Measurements from ENCODE around the gene LPIN3.
"Not testable (repeated sequence)": the region's sequence is repeated elsewhere in the genome, so short reads cannot be mapped to it uniquely, and the experiment has no call there.

The LPIN3 gene

GRCh38 chr20:41308290-41308711 lies 32.3 kb upstream of the LPIN3 start:
- Histone ChIP-seq H3K9ac (ENCODE audit: low read length in 2 of 2) (no peak overlapping the region), H3K27me3 (ENCODE audit: control insufficient read depth in 1 of 2, insufficient read depth in 2 of 2, low read length in 2 of 2) (no peaks in the 10 kb centered on the region), H3K36me3 (ENCODE audit: control insufficient read depth in 2 of 2, insufficient read depth in 2 of 2, low read length in 2 of 2) (no peaks in the 10 kb centered on the region), H3K27ac (ENCODE audit: low read length) (peak overlapping the region; percentile 18), H3K4me3 (ENCODE audit: low read length in 2 of 2) (no peak overlapping the region), H3K9me3 (ENCODE audit: control insufficient read depth in 2 of 2, low read length in 2 of 2) (no peaks in the 10 kb centered on the region), H3K4me1 (ENCODE audit: control insufficient read depth, insufficient read depth, low read length) (peaks cover 28% of the 10 kb centered on the region)

GRCh38 chr20:41308726-41309413 lies 31.8 kb upstream of the LPIN3 start:
- Histone ChIP-seq H3K27ac (ENCODE audit: low read length) (no peak overlapping the region), H3K4me3 (ENCODE audit: low read length in 2 of 2) (no peak overlapping the region), H3K4me1 (ENCODE audit: control insufficient read depth, insufficient read depth, low read length) (peaks cover 26% of the 10 kb centered on the region), H3K9me3 (ENCODE audit: control insufficient read depth in 2 of 2, low read length in 2 of 2) (no peaks in the 10 kb centered on the region), H3K9ac (ENCODE audit: low read length in 2 of 2) (no peak overlapping the region), H3K36me3 (ENCODE audit: control insufficient read depth in 2 of 2, insufficient read depth in 2 of 2, low read length in 2 of 2) (no peaks in the 10 kb centered on the region), H3K27me3 (ENCODE audit: control insufficient read depth in 1 of 2, insufficient read depth in 2 of 2, low read length in 2 of 2) (no peaks in the 10 kb centered on the region)

GRCh38 chr20:41309817-41310216 lies 30.8 kb upstream of the LPIN3 start:
- Histone ChIP-seq H3K27me3 (ENCODE audit: control insufficient read depth in 1 of 2, insufficient read depth in 2 of 2, low read length in 2 of 2) (no peaks in the 10 kb centered on the region), H3K36me3 (ENCODE audit: control insufficient read depth in 2 of 2, insufficient read depth in 2 of 2, low read length in 2 of 2) (no peaks in the 10 kb centered on the region), H3K4me3 (ENCODE audit: low read length in 2 of 2) (no peak overlapping the region), H3K9ac (ENCODE audit: low read length in 2 of 2) (no peak overlapping the region), H3K27ac (ENCODE audit: low read length) (no peak overlapping the region), H3K9me3 (ENCODE audit: control insufficient read depth in 2 of 2, low read length in 2 of 2) (no peaks in the 10 kb centered on the region), H3K4me1 (ENCODE audit: control insufficient read depth, insufficient read depth, low read length) (peaks cover 26% of the 10 kb centered on the region)

GRCh38 chr20:41312009-41312408 lies 28.6 kb upstream of the LPIN3 start:
- H3K4me3 ChIP-seq (ENCODE audit: low read length in 2 of 2); H3K36me3 ChIP-seq (ENCODE audit: control insufficient read depth in 2 of 2, insufficient read depth in 2 of 2, low read length in 2 of 2); H3K9me3 ChIP-seq (ENCODE audit: control insufficient read depth in 2 of 2, low read length in 2 of 2); H3K9ac ChIP-seq (ENCODE audit: low read length in 2 of 2); H3K27ac ChIP-seq (ENCODE audit: low read length); H3K27me3 ChIP-seq (ENCODE audit: control insufficient read depth in 1 of 2, insufficient read depth in 2 of 2, low read length in 2 of 2): not testable (repeated sequence)
- H3K4me1 ChIP-seq (ENCODE audit: control insufficient read depth, insufficient read depth, low read length) = peaks cover 38% of the 10 kb centered on the region

GRCh38 chr20:41314386-41314785 lies 26.2 kb upstream of the LPIN3 start:
- H3K9ac ChIP-seq (ENCODE audit: low read length in 2 of 2) = no peak overlapping the region
- H3K4me3 ChIP-seq (ENCODE audit: low read length in 2 of 2) = no peak overlapping the region
- peaks cover 33% of the 10 kb centered on the region for H3K4me1 ChIP-seq (ENCODE audit: control insufficient read depth, insufficient read depth, low read length)
- H3K36me3 ChIP-seq (ENCODE audit: control insufficient read depth in 2 of 2, insufficient read depth in 2 of 2, low read length in 2 of 2) = no peaks in the 10 kb centered on the region
- no peaks in the 10 kb centered on the region for H3K27me3 ChIP-seq (ENCODE audit: control insufficient read depth in 1 of 2, insufficient read depth in 2 of 2, low read length in 2 of 2)
- no peaks in the 10 kb centered on the region for H3K9me3 ChIP-seq (ENCODE audit: control insufficient read depth in 2 of 2, low read length in 2 of 2)
- H3K27ac ChIP-seq (ENCODE audit: low read length) = peak overlapping the region; percentile 61

GRCh38 chr20:41316051-41316450 lies 24.6 kb upstream of the LPIN3 start:
- no peaks in the 10 kb centered on the region for H3K36me3 ChIP-seq (ENCODE audit: control insufficient read depth in 2 of 2, insufficient read depth in 2 of 2, low read length in 2 of 2)
- peak overlapping the region; percentile 73 for H3K27ac ChIP-seq (ENCODE audit: low read length)
- peak overlapping the region; percentile 88 to 90 for H3K4me3 ChIP-seq (ENCODE audit: low read length in 2 of 2)
- no peaks in the 10 kb centered on the region for H3K27me3 ChIP-seq (ENCODE audit: control insufficient read depth in 1 of 2, insufficient read depth in 2 of 2, low read length in 2 of 2)
- no peaks in the 10 kb centered on the region for H3K9me3 ChIP-seq (ENCODE audit: control insufficient read depth in 2 of 2, low read length in 2 of 2)
- peaks cover 25% of the 10 kb centered on the region for H3K4me1 ChIP-seq (ENCODE audit: control insufficient read depth, insufficient read depth, low read length)
- peak overlapping the region in 1 of 2 donors; percentile 75 for H3K9ac ChIP-seq (ENCODE audit: low read length in 2 of 2)

DNA sequence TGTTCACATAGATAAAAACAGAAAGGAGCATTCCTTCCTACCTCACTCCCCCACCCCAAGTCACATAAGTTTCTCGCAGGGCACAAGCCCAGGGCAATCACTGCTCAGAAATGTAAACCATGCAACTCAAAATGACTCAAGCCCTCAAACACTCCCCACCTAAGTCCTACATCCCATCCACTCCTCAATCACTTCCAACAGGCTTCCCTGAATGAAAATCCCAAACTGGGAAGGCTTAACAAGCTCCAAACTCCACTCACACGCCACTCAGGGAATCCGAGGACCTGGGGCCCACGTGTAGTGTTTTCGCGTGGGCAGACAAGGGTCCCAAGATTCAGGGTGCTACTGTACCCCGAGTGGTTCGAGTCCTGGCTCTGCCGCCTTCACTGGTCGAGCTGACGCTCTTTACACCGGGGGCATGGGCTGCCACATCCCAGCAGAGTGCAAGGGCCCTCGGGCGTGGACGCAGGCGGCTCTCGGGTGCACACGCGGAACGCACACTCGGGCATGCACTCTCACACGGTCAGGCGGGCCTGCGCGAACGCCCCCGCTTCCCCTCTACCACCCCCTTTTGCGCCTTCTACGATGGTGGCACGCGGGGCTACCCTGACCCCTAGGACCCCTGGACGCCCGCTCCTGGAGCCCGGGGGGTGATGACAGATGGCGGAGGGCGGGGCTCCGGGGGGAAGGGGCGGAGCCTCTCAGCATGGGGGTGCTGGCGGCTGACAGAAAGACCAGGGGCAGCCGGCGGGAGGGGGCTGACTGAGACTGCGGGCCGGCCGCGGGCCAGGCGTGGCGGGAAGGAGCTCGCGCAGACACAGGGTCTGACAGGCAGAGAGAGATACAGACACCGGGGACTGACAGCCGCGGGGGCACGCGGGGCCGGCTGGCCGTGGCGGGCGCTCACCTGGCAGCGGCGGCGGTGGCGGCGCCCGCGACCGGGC lies 23.7 kb upstream of the LPIN3 start:
- no peaks in the 10 kb centered on the region for H3K9me3 ChIP-seq (ENCODE audit: control insufficient read depth in 2 of 2, low read length in 2 of 2)

DNA sequence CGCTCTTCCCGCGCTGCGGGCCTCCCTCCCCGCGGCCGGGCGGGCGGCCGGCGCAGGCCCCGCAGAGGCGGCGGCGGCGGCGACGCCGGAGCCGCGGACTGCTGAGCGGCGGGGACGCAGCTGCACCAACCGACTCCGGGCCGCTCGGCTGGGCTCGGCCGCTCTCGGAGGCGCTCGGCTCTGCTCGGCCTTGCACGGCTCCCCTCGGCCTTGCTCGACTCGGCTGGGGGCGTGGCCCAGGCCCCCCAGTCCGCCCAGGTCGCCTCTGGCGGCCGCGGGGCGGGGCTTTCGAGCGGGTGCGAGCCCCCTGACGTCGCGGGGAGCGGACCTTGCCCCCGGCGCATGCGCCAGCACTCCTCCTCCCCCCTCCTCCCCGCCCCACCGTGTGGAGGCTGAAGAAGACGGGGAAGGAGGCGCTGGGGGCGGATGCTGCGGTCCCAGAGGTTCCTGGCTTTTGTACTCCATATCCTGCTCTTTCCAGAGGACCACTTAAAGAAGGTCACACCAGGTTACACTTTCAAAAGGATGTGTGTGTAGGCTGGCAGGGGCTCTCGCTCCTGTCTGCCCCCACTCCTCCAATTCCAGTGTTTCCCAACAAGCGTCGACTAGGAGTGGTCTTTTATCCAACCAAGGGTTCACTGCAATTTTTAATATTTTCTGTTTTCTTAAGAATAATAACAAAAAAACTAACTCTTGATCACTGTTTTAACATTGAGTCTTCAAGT lies 22.9 kb upstream of the LPIN3 start, which contains the start of gene ZHX3:
ZHX3 (minus strand) TSS at position 186 of the 725 bp plus-strand sequence. CDS start 112,815 bp downstream, outside the sequence.
- Histone ChIP-seq H3K4me3 (ENCODE audit: low read length in 2 of 2) (peak within 1 kb of the TSS; percentile 88 to 90), H3K27me3 (ENCODE audit: control insufficient read depth in 1 of 2, insufficient read depth in 2 of 2, low read length in 2 of 2) (no peaks in the 10 kb centered on the region), H3K36me3 (ENCODE audit: control insufficient read depth in 2 of 2, insufficient read depth in 2 of 2, low read length in 2 of 2) (no peaks in the 10 kb centered on the region), H3K4me1 (ENCODE audit: control insufficient read depth, insufficient read depth, low read length) (peaks cover 23% of the 10 kb centered on the region), H3K9me3 (ENCODE audit: control insufficient read depth in 2 of 2, low read length in 2 of 2) (no peaks in the 10 kb centered on the region), H3K27ac (ENCODE audit: low read length) (peak within 1 kb of the TSS; percentile 73), H3K9ac (ENCODE audit: low read length in 2 of 2) (peak within 1 kb of the TSS; percentile 75 to 80)

More for the DNA sequence above, 23.7 kb upstream of the LPIN3 start:
- Histone ChIP-seq H3K4me3 (ENCODE audit: low read length in 2 of 2) (peak overlapping the region; percentile 88 to 90), H3K36me3 (ENCODE audit: control insufficient read depth in 2 of 2, insufficient read depth in 2 of 2, low read length in 2 of 2) (no peaks in the 10 kb centered on the region), H3K27me3 (ENCODE audit: control insufficient read depth in 1 of 2, insufficient read depth in 2 of 2, low read length in 2 of 2) (no peaks in the 10 kb centered on the region), H3K4me1 (ENCODE audit: control insufficient read depth, insufficient read depth, low read length) (peaks cover 25% of the 10 kb centered on the region), H3K9ac (ENCODE audit: low read length in 2 of 2) (peak overlapping the region; percentile 75 to 80), H3K27ac (ENCODE audit: low read length) (peak overlapping the region; percentile 73)

DNA sequence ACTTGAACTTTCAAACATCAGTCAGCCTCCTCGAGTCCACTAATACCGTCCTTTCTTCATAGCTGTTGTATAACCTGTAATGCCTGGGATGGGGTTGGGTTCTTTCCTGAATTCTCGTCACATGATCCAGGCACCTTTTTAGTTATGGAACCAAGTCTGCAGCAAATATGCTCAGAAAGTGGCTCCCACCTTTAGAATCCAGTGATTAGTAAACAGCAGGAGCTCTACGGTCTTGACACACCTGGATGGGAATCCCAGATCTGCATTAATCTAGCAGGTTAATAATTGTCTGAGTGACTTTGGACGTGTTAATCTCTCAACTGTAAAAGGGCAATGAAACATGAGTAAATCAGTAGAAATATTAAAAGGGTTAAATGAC lies 22.4 kb upstream of the LPIN3 start:
- Histone ChIP-seq H3K4me1 (ENCODE audit: control insufficient read depth, insufficient read depth, low read length) (peaks cover 22% of the 10 kb centered on the region), H3K27me3 (ENCODE audit: control insufficient read depth in 1 of 2, insufficient read depth in 2 of 2, low read length in 2 of 2) (no peaks in the 10 kb centered on the region), H3K27ac (ENCODE audit: low read length) (peak overlapping the region; percentile 64), H3K9me3 (ENCODE audit: control insufficient read depth in 2 of 2, low read length in 2 of 2) (no peaks in the 10 kb centered on the region), H3K36me3 (ENCODE audit: control insufficient read depth in 2 of 2, insufficient read depth in 2 of 2, low read length in 2 of 2) (no peaks in the 10 kb centered on the region), H3K9ac (ENCODE audit: low read length in 2 of 2) (peak overlapping the region; percentile 31 to 76), H3K4me3 (ENCODE audit: low read length in 2 of 2) (peak overlapping the region in 1 of 2 donors; percentile 88)

- Histone ChIP-seq H3K9me3 (ENCODE audit: control insufficient read depth in 2 of 2, low read length in 2 of 2) (no peaks in the 10 kb centered on the region), H3K27ac (ENCODE audit: low read length) (no peak overlapping the region), H3K4me3 (ENCODE audit: low read length in 2 of 2) (no peak overlapping the region), H3K9ac (ENCODE audit: low read length in 2 of 2) (no peak overlapping the region), H3K4me1 (ENCODE audit: control insufficient read depth, insufficient read depth, low read length) (peaks cover 15% of the 10 kb centered on the region), H3K36me3 (ENCODE audit: control insufficient read depth in 2 of 2, insufficient read depth in 2 of 2, low read length in 2 of 2) (no peaks in the 10 kb centered on the region), H3K27me3 (ENCODE audit: control insufficient read depth in 1 of 2, insufficient read depth in 2 of 2, low read length in 2 of 2) (no peaks in the 10 kb centered on the region)
Measured at GRCh38 chr20:41320441-41320840, 20.2 kb upstream of the LPIN3 start.
